Stimulated activated CD4-positive, alpha-beta T cell treated with anti-CD3 and anti-CD28 coated beads, Interleukin-1b, Interleukin-23, amount 100 ng/mL, for 48 hours (primary cell): ENCODE data around the gene FBN2.

Experiments
- DNase-seq: peaks from one replicate; pipeline ENCODE4 v3.0.0-alpha.2; 2020

FBN2 gene

GRCh38 chr5:128538000-128538249 is at the start of gene FBN2:
Gene FBN2 (minus strand): TSS chr5:128538245. CDS start chr5:128537603, 642 bp downstream.
- no peak for DNase-seq

GRCh38 chr5:128587275-128587674 is 49.2 kb upstream of the FBN2 start:
- DNase-seq: no peak

GRCh38 chr5:128586848-128587247 is 48.8 kb upstream of the FBN2 start:
- no peak for DNase-seq

DNA sequence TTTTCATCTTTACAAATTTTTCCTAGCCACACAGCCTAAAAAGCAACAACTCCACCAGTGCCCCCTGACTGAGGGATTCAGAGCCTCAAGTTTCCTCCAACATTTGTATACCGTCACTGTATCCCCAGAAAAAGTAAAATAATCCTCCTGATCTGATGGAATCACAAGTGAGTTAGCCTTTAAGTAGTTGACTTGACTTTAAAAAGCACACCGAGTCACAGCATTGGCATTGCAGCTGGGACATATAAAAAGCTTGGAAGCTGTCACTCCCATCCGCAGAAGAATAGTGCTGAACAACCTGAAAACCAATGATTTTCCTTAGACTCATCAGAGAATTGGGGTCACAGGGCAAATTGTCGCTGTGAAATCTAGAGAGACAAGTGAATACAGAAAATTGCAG is 41.6 kb upstream of the FBN2 start:
- no peak for DNase-seq

GRCh38 chr5:128579093-128579492 is 41.0 kb upstream of the FBN2 start:
- DNase-seq: no peak

DNA sequence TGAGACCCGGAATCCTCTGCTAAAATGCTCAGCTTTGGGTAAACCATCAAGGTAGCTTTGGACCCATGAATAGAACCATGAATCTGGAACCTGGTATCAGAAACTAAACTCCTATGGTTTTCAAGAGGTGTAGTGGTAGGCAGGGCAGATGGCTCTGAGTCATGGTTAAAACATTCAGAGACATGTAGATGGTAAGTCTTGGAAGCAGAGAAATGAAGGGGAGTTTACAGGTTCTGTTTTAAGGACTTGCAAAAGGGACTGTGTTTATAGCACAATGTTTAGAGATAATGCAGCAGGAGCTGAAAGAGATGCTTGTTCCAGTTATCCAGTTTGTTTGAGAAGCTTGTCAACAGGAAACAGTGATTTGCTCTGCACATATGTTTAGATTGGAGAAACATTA is 36.0 kb upstream of the FBN2 start:
- no peak for DNase-seq

GRCh38 chr5:128572930-128573319 is 34.9 kb upstream of the FBN2 start:
- DNase-seq: no peak

DNA sequence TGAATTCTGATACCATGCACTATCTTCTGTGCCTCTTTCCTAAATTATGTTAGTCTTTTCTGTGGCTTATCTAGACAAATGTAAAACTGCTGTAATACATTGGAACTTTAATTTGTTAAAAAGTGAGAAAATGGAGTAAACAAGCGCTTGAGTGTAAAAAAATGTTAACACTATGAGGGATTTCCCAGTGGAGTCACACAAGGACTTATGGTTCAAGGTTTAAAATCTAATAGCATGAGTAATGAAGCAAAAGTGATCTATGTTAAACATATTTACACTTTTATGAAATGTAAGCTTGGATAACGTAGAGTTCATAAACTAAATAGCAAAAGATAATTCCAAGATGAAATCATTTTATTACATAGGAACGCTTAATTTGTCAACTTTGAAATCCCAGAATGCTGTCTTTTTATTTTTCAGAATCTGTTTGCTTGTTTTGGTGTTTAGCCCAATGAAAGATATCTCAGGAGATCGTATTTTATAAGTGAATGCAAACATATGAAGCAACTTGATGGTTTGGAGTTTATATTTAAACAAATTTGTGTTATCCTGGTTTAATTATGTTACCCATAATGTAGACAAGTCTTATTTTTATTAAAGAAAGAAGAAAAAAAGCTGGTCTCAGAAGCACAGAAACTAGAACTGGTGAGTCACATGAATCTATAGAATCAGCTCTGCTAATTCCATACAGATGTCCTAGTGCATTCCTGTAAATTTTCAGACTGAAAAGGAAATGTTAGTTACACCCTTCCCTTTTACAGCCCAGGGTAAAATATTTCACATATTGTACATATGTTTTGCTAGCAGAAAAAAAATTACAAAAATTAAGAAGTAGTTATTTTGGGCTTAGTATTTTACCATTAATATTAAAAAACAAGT is 34.2 kb upstream of the FBN2 start:
- DNase-seq: no peak

DNA sequence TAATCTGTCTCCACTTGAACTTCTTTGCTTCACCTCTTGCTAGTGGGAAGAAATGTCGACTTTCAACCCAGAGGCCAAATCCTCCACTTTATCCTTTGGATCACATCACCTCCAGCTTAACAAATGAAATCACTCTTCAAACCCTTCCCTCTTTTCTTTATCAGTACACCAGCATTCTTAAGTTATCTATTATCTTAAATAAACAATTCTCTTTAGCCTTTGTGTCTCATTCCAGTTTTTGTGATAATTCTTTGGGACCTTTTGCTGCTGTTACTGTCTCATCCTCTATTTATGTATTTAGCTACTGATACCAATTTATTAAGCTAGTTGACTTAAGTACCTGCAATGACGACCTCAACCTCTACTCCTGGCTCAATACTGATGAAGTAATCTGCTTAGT is 28.1 kb upstream of the FBN2 start:
- DNase-seq: no peak

GRCh38 chr5:128559300-128560297 is 21.6 kb upstream of the FBN2 start:
- no peak for DNase-seq

GRCh38 chr5:128553747-128554146 is 15.7 kb upstream of the FBN2 start:
- no peak for DNase-seq

DNA sequence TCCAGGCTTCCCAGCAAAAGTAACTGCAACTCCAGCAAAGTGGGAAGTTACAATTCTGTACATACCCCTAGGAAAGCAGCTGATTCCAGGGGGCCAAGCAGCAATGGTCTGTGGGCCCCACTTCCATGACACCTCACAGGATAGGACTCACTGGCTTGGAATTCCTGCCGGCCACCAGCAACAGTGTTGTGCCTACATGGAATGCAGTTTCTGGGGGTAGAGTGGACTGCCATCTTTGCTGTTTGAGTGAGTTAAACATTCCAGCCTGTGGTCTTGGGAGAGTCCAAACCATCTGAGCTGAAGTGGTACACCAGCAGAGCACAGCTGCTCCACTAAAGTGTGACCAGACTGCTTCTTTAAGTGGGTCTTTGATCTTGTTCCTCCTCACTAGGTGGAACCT is 13.4 kb upstream of the FBN2 start:
- no peak for DNase-seq

DNA sequence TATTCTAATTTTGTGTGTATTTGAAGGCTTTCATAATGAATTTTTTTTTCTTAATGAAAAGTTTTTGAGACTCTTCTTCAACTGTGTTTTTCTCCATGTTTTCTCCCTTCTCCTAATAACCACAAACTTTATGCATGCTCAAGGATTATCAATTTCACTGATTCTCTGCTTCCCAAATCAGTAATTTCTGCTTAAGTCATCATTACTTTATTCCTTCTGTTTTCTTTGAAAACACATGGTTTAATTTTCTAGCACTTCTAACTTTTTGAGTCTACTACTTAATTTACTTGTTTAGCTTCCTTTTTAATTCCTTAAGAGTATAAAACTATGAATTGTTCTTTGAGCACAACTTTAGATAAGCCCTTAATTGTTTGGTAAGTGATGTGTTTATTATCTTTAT is 11.5 kb upstream of the FBN2 start:
- no peak for DNase-seq

DNA sequence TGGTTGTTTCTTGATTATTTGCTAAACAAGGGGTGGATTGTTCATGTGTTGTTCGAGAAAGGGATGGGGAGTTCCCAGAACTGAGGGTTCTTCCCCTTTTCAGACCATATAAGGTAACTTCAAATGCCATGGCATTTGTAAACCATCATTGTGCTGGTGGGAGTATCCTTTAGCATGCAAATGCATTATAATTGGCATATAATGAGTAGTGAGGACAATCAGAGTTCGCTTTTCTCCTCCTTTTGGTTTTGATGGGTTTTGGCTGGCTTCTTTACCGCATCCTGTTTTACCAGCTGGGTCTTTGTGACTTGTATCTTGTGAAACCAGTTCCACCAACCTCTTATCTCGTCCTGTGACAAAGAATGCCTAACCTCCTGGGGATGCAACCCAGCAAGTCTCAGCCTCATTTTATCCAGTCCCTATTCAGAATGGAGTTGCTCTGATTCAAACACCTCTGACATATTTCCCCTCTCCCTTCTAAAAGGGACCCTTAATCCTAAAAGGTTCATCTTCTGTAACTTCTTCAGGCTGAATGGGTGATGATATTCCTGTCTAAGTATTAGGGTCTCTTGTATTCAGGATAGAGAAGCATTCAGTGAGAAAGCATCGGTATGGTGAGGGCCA is 8.7 kb upstream of the FBN2 start:
- DNase-seq: no peak

- no peak for DNase-seq
Measured at GRCh38 chr5:128541385-128541784, 3.3 kb upstream of the FBN2 start.

GRCh38 chr5:128539038-128539429 is 989 bp upstream of the FBN2 start:
- DNase-seq: no peak

GRCh38 chr5:128538250-128539037 is 399 bp upstream of the FBN2 start:
- DNase-seq: no peak

- DNase-seq: no peak
Measured at GRCh38 chr5:128537221-128537999, 635 bp downstream of the FBN2 start.

DNA sequence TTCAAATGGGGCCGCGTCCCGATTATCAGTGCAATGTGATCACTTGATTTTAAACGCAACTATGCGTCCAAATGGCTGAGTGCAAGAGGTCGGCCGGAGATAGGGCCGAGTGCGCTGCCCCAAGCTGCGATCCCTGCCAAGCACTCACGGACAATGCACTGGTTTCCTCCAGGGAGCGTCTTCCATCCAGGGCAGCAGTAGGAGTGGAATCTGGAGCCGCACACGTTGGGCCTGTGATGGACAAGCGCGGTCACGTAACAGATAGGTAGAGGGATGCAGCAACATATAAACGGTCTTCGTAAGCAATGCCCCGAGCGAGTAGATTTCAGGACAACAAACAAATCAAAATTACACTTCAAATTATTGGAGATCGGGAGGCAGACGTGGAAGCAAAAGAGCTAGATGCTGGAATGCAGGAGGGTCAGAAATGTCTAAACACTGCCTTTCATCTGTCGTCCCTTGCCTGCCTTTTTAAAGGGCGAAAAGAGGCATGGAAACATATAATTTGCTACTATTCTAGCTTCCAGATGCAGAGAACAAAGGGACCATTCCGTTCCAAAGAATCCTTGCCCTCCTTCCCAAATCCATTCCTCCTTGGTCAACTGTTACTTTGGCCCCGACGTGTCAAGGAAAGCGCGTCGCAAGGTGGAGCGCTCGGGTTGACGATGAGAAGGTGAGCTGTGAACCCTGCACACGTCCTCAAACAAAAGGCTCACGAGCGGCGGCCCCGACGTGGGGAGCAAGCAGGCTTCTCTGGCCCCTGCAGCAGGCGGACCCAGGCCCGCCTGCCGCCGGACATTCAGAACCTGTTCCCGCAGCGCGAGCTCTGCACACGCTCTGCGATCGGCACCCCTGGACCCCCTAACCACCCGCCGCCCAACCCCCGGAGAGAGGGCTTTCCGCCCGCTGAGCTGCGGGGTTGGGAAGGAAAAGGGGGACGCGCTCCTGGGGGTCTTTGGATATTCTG is 1.5 kb downstream of the FBN2 start:
- no peak for DNase-seq

- DNase-seq: no peak
Measured at GRCh38 chr5:128535251-128535650, 2.8 kb downstream of the FBN2 start.

DNA sequence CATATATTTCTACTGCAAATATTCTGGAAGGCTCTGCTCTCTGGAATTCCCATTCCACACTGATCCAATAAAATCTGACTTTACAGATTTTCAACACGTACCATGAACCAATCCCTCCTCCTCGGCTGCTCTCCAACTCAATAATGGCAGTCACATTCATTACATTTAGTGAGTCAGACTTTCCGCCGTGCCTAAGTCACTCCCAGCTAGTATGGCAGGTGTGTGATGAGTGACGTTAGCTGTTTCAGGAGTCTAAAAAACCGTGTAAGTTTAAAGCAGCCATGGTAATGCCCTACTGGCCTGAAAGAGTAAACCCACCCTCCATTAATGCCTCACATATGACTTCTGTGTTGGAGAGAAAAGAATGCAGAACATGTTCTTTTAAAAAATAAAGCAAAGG is 3.3 kb downstream of the FBN2 start:
- DNase-seq: no peak
